ENCODE measurements around the gene ATF7IP. TPM values are rescaled to one million over a fixed set of nuclear protein-coding genes. Genes with fewer than 3 reads are reported as not detected.

The ATF7IP gene
- total RNA-seq, 1 experiment from 2014 or later: 172 TPM

DNA sequence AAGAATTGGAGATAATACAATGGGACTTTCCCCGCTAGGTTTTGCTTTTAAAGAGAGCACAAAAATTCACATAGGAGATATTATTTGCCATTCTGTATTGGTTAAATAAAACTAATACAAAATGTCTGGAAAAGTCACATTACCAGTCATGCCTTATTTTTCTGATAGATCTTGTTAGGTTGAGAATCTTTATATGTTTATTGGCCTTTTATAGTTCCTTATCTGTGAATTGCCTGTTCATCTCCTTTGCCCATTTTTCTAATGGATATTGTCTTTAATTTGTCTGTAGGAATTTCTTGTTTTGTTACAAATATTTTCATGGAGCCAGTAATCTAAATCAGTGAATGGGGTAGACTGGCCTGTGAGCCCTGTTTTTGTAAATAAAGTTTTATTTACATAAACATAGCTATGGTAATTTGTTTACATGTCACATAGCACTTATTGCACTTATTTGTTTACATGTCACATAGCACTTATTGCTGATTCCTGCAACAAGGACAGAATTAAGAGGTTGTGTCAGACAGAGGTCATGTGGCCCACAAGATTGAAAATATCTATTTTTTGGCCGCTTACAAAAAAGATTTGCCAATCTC, 65.0 kb downstream of the ATF7IP start:
- Histone ChIP-seq H2BK12ac (ENCODE audit: insufficient read length, low read depth, low read length) (no peak overlapping the region), H3K56ac (ENCODE audit: insufficient read length, low read depth, low read length) (no peak overlapping the region), H3K18ac (ENCODE audit: insufficient read length, low read depth, low read length) (no peak overlapping the region), H3K9ac (ENCODE audit: extremely low read depth, insufficient read length, low read length) (no peak overlapping the region), H4K20me1 (ENCODE audit: control insufficient read depth, insufficient read depth, insufficient read length) (no peaks in the 10 kb centered on the region), H4K8ac (replicated peaks; ENCODE audit: insufficient read length, low read depth, low read length) (no peak overlapping the region), H3K27ac (ENCODE audit: insufficient read length, low read depth, low read length) (no peak overlapping the region), H3T11ph (ENCODE audit: low read length) (no peak overlapping the region), H2BK5ac (ENCODE audit: insufficient read length, low read length) (no peak overlapping the region), H3K23ac (ENCODE audit: insufficient read length, low read depth, low read length) (no peak overlapping the region), H4K5ac (ENCODE audit: insufficient read length, low read depth, low read length) (no peak overlapping the region), H2AK5ac (ENCODE audit: insufficient read length, low read length) (no peak overlapping the region), H2AFZ (ENCODE audit: low read length) (no peak overlapping the region), H2BK15ac (ENCODE audit: low read depth, low read length) (no peak overlapping the region), H4K91ac (ENCODE audit: insufficient read length, low read depth, low read length) (no peak overlapping the region), H3K4me1 (ENCODE audit: insufficient read depth, low read length) (no peaks in the 10 kb centered on the region), H3K4me2 (ENCODE audit: insufficient read depth, insufficient read length, low read length) (no peak overlapping the region), H3K4ac (ENCODE audit: low read depth, low read length) (no peak overlapping the region), H3K79me1 (ENCODE audit: insufficient read depth, low read depth, low read length, poor library complexity, severe bottlenecking) (peaks cover 3% of the 10 kb centered on the region), H2BK120ac (ENCODE audit: low read depth, low read length, poor library complexity, severe bottlenecking) (no peak overlapping the region), H2BK20ac (ENCODE audit: low read depth, low read length, poor library complexity, severe bottlenecking) (no peak overlapping the region), H3K79me2 (ENCODE audit: insufficient read depth, low read length) (peaks cover 32% of the 10 kb centered on the region; the same call in 1 of the 2 replicates), H3K27me3 (ENCODE audit: insufficient read depth, low read length) (no peaks in the 10 kb centered on the region), H3K23me2 (ENCODE audit: insufficient read length, low read depth, low read length, poor library complexity, severe bottlenecking) (no peaks in the 10 kb centered on the region), H3K14ac (ENCODE audit: insufficient read depth, low read length) (no peak overlapping the region), H3K9me3 (ENCODE audit: control insufficient read depth, low read depth, low read length) (no peaks in the 10 kb centered on the region)
- TF ChIP-seq, protein P1, sequence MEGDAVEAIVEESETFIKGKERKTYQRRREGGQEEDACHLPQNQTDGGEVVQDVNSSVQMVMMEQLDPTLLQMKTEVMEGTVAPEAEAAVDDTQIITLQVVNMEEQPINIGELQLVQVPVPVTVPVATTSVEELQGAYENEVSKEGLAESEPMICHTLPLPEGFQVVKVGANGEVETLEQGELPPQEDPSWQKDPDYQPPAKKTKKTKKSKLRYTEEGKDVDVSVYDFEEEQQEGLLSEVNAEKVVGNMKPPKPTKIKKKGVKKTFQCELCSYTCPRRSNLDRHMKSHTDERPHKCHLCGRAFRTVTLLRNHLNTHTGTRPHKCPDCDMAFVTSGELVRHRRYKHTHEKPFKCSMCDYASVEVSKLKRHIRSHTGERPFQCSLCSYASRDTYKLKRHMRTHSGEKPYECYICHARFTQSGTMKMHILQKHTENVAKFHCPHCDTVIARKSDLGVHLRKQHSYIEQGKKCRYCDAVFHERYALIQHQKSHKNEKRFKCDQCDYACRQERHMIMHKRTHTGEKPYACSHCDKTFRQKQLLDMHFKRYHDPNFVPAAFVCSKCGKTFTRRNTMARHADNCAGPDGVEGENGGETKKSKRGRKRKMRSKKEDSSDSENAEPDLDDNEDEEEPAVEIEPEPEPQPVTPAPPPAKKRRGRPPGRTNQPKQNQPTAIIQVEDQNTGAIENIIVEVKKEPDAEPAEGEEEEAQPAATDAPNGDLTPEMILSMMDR (conservative IDR thresholded peaks at IDR 0.05): no peak
- no peak overlapping the region for H3K4me3 Mint-ChIP-seq
- peaks cover 0 to 4% of the 10 kb centered on the region in 2 experiments; a peak in 1 of 5 replicates for H3K9me3 Mint-ChIP-seq
- WGBS (ENCODE audit: extremely low coverage, insufficient read length, low lambda C conversion rate): no CpG with 5 or more reads among the region's 2 CpGs
- H3K4me1 Mint-ChIP-seq: peaks cover 16 to 29% of the 10 kb centered on the region in 2 experiments
- no peak overlapping the region for H3K27ac Mint-ChIP-seq
- peaks cover 32 to 51% (median 51%) of the 10 kb centered on the region in 3 experiments; a peak in 6 of 7 replicates for H3K36me3 Mint-ChIP-seq (ENCODE audit: insufficient read depth in 1 of 3, low read depth in 3 of 3)
- no peak for DNase-seq
- H3K27me3 Mint-ChIP-seq (ENCODE audit: low read depth): no peaks in the 10 kb centered on the region
